HCT116 (cell line): ENCODE measurements around the gene TM9SF2. TPM values are rescaled to one million over a fixed set of nuclear protein-coding genes. Genes with fewer than 3 reads are reported as not detected.

Experiments
- ATAC-seq: fragments of 200-7000 bp; cut with Tn5 transposase; 2 replicates; pipeline ENCODE4 v1.9.1; 2020; ENCODE audit warnings: mild to moderate bottlenecking, moderate library complexity
- BruUV-seq: library from RNA; stranded (reverse); fragments of 400-500 nt; replicated peaks from 2 replicates; lab custom pipeline; 2021; lab: Mats Ljungman, UMichigan
- CTCF ChIA-PET: fragments of 300-600 bp; sonication (Branson Sonifier 250); formaldehyde crosslinking; loops from one replicate; lab custom pipeline; 2021; ENCODE audit warnings: antibody characterized with exemption; lab: Charles Lee
- POLR2A ChIA-PET: fragments of 300-600, 350-600 bp; sonication (Branson Sonifier 250); formaldehyde crosslinking; loops from one replicate; lab custom pipeline; 2021; ENCODE audit warnings: antibody characterized with exemption; lab: Charles Lee
- RAD21 ChIA-PET, 2 experiments: fragments of 300-600 bp; sonication (Branson Sonifier 250); formaldehyde crosslinking; loops; one replicate each; lab custom pipeline; 2023; ENCODE audit warnings: low total read pairs in 2 of 2; ENCODE audit not compliant: uncharacterized antibody in 2 of 2, unreplicated experiment in 2 of 2, low non-redundant PET in 1 of 2; lab: Charles Lee
- DNase-seq: peaks from one replicate; pipeline ENCODE4 v3.0.0-alpha.2; 2010; ENCODE audit warnings: low read depth, low spot score
- H2AFZ ChIP-seq: fragments of 200-600 bp; shearing (Covaris generic), sonication (generic); 2 replicates; pipeline ENCODE4 v1.6.1; 2017; ENCODE audit warnings: low read depth, mixed run types, mixed read lengths, antibody characterized with exemption, low read length; ENCODE audit not compliant: poor library complexity, severe bottlenecking
- H3K27ac ChIP-seq: 2 replicates; pipeline ENCODE4 v1.5.1; 2012; ENCODE audit warnings: low read depth, low read length
- H3K27me3 ChIP-seq: fragments of 200-600 bp; sonication (generic); 2 replicates; pipeline ENCODE4 v1.6.1; 2016; ENCODE audit warnings: mixed run types, low read length, mixed read lengths; ENCODE audit not compliant: insufficient read depth
- H3K36me3 ChIP-seq, 2 experiments: fragments of 200-500 bp in 1 of 2; fragments of 200-600 bp in 1 of 2; sonication (Bioruptor generic) in 1 of 2; sonication (generic) in 1 of 2; 2 replicates each; pipeline versions ENCODE4 v1.5.1 to v1.6.1; 2014 to 2016; ENCODE audit warnings: low read length in 2 of 2, inconsistent platforms in 1 of 2, mixed read lengths in 1 of 2, mixed run types in 1 of 2; ENCODE audit not compliant: insufficient read depth in 2 of 2, control insufficient read depth in 1 of 2
- H3K4me1 ChIP-seq, 2 experiments: fragments of 200-600 bp in 1 of 2; sonication (generic) in 1 of 2; 2 replicates each; pipeline versions ENCODE4 v1.5.1 to v1.6.1; 2012 to 2017; ENCODE audit warnings: low read length in 2 of 2, inconsistent platforms in 1 of 2, mild to moderate bottlenecking in 1 of 2, mixed read lengths in 1 of 2, mixed run types in 1 of 2, moderate library complexity in 1 of 2; ENCODE audit not compliant: insufficient read depth in 2 of 2, control insufficient read depth in 1 of 2
- H3K4me2 ChIP-seq: fragments of 200-600 bp; sonication (generic); 2 replicates; pipeline ENCODE4 v1.6.1; 2017; ENCODE audit warnings: mixed run types, low read length, mixed read lengths
- H3K4me3 ChIP-seq, 2 experiments: fragments of 200-600 bp in 1 of 2; sonication (generic) in 1 of 2; replicated peaks in 1 of 2; 2 replicates each; pipeline ENCODE4 v1.5.1; 2011 to 2016; ENCODE audit warnings: low read length in 2 of 2, control low read depth in 1 of 2, low read depth in 1 of 2, mild to moderate bottlenecking in 1 of 2, mixed read lengths in 1 of 2, mixed run types in 1 of 2
- H3K79me2 ChIP-seq: fragments of 200-600 bp; sonication (generic); 2 replicates; pipeline ENCODE4 v1.6.1; 2017; ENCODE audit warnings: mild to moderate bottlenecking, mixed run types, low read length, moderate library complexity, mixed read lengths; ENCODE audit not compliant: insufficient read depth
- H3K9ac ChIP-seq: fragments of 200-600 bp; sonication (generic); 2 replicates; pipeline ENCODE4 v1.6.1; 2016; ENCODE audit warnings: low read length, mixed read lengths
- H3K9me2 ChIP-seq: fragments of 200-600 bp; sonication (generic), shearing (Covaris generic); 2 replicates; pipeline ENCODE4 v1.6.1; 2017; ENCODE audit warnings: mixed run types, mild to moderate bottlenecking, moderate library complexity; ENCODE audit not compliant: insufficient read depth
- H3K9me3 ChIP-seq, 2 experiments: fragments of 200-500 bp in 1 of 2; fragments of 200-600 bp in 1 of 2; sonication (Bioruptor generic) in 1 of 2; sonication (generic) in 1 of 2; 2 replicates each; pipeline ENCODE4 v1.6.1; 2014 to 2017; ENCODE audit warnings: low read length in 2 of 2, mixed read lengths in 2 of 2, inconsistent platforms in 1 of 2, low read depth in 1 of 2, mild to moderate bottlenecking in 1 of 2, mixed run types in 1 of 2, moderate library complexity in 1 of 2; ENCODE audit not compliant: control insufficient read depth in 1 of 2, insufficient read depth in 1 of 2
- H4K20me1 ChIP-seq: fragments of 200-600 bp; sonication (generic), shearing (Covaris generic); 2 replicates; pipeline ENCODE4 v1.6.1; 2017; ENCODE audit warnings: mixed run types, mild to moderate bottlenecking, moderate library complexity; ENCODE audit not compliant: insufficient read depth
- ATF3 ChIP-seq: IDR thresholded peaks from 2 replicates; pipeline ENCODE4 v1.6.1; 2012
- CBX3 ChIP-seq: IDR thresholded peaks from 2 replicates; pipeline ENCODE4 v1.6.1; 2012; ENCODE audit warnings: low read depth
- CTCF ChIP-seq, 3 experiments: fragments of 200-600 bp in 1 of 3; sonication (generic) in 1 of 3; IDR thresholded peaks in 2 of 3; conservative IDR thresholded peaks in 1 of 3; 2 replicates each; pipeline ENCODE4 v1.5.1; 2012 to 2017; ENCODE audit warnings: low read depth in 2 of 3, low read length in 2 of 3, antibody characterized with exemption in 1 of 3, borderline replicate concordance in 1 of 3, control low read depth in 1 of 3, mild to moderate bottlenecking in 1 of 3, mixed read lengths in 1 of 3, mixed run types in 1 of 3, moderate library complexity in 1 of 3; ENCODE audit not compliant: insufficient read depth in 1 of 3
- EGR1 ChIP-seq: IDR thresholded peaks from 2 replicates; pipeline ENCODE4 v1.6.1; 2012; ENCODE audit warnings: low read depth
- EZH2phosphoT487 ChIP-seq: fragments of 200-600 bp; IDR thresholded peaks from 2 replicates; pipeline ENCODE4 v1.6.1; 2018; ENCODE audit warnings: antibody characterized with exemption, borderline replicate concordance
- FOSL1 ChIP-seq: IDR thresholded peaks from 2 replicates; pipeline ENCODE4 v1.6.1; 2012; ENCODE audit warnings: low read depth
- JUND ChIP-seq: IDR thresholded peaks from 2 replicates; pipeline ENCODE4 v1.6.1; 2012
- POLR2A ChIP-seq: IDR thresholded peaks from 2 replicates; pipeline ENCODE4 v1.7.0; 2011; ENCODE audit warnings: borderline replicate concordance; ENCODE audit not compliant: insufficient read depth, insufficient read length; ENCODE audit errors: extremely low read depth
- RAD21 ChIP-seq: IDR thresholded peaks from 2 replicates; pipeline ENCODE4 v1.6.1; 2012; ENCODE audit warnings: low read depth, mild to moderate bottlenecking
- REST ChIP-seq: IDR thresholded peaks from 2 replicates; pipeline ENCODE4 v1.6.1; 2012; ENCODE audit warnings: low read depth
- SIN3A ChIP-seq: IDR thresholded peaks from 2 replicates; pipeline ENCODE4 v1.6.1; 2012; ENCODE audit warnings: low read depth
- SP1 ChIP-seq: IDR thresholded peaks from 2 replicates; pipeline ENCODE4 v1.6.1; 2012; ENCODE audit warnings: low read depth
- ZNF274 ChIP-seq: fragments of 200-500 bp; sonication (Bioruptor generic); IDR thresholded peaks from 2 replicates; pipeline ENCODE4 v1.6.1; 2014; ENCODE audit warnings: mild to moderate bottlenecking, low read depth, low read length, inconsistent platforms
- intact Hi-C: fragments of 100-400 bp; cut with micrococcal nuclease; formaldehyde crosslinking; loops from 2 replicates; pipeline ENCODE4 v1.10.0; 2022
- total RNA-seq: library from RNA; stranded (reverse); gene quantifications from one replicate; pipeline ENCODE4 v1.2.1, GENCODE V29; 2021; ENCODE audit not compliant: unreplicated experiment
- TF ChIP-seq, protein P1 (sequence below): IDR thresholded peaks from 2 replicates; pipeline ENCODE4 v1.6.1; 2011; ENCODE audit warnings: mild to moderate bottlenecking, low read length, moderate library complexity; ENCODE audit not compliant: insufficient replicate concordance; ENCODE audit errors: extremely low read depth
- TF ChIP-seq, protein P2 (sequence below): IDR thresholded peaks from 2 replicates; pipeline ENCODE4 v1.6.1; 2012

The TM9SF2 gene
- total RNA-seq, 1 experiment from 2014 or later: 77.8 TPM

DNA sequence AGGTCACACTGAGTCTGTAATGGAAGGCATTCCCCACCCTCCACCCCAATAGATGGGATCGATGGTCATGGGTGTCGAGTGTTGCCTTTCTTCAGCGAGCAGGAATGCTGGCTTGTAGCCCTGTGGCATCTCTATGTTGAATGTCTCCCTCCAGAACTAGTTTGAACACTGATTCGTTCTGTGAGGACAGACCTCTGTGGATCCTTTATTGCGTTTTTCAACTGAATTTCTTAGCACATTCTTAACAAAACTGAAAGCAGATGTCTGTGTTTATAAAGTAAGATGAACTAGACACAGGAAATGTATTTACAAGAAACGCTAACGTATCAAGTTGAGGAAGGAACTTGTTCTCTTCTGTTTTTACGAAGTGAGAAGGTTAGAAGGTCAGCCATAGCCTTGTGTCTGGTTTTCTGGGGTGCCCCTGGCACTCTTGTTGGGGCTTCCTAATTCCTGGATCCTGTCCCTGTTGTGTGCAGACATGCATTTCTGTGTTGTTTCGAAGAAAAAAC is 36.8 kb upstream of the TM9SF2 start:
- Histone ChIP-seq H3K36me3 (no peaks in the 10 kb centered on the region), H3K27ac (no peak overlapping the region), H3K4me3 (no peak overlapping the region), H3K4me1 (no peaks in the 10 kb centered on the region), H3K79me2 (no peaks in the 10 kb centered on the region), H4K20me1 (no peaks in the 10 kb centered on the region), H3K27me3 (no peaks in the 10 kb centered on the region), H2AFZ (no peak overlapping the region), H3K4me2 (no peak overlapping the region), H3K9me3 (no peaks in the 10 kb centered on the region), H3K9me2 (no peaks in the 10 kb centered on the region), H3K9ac (no peak overlapping the region)
- CTCF ChIA-PET: no interaction called here
- TF ChIP-seq SP1: no peak
- no peak for TF ChIP-seq ZNF274
- TF ChIP-seq, protein P1, sequence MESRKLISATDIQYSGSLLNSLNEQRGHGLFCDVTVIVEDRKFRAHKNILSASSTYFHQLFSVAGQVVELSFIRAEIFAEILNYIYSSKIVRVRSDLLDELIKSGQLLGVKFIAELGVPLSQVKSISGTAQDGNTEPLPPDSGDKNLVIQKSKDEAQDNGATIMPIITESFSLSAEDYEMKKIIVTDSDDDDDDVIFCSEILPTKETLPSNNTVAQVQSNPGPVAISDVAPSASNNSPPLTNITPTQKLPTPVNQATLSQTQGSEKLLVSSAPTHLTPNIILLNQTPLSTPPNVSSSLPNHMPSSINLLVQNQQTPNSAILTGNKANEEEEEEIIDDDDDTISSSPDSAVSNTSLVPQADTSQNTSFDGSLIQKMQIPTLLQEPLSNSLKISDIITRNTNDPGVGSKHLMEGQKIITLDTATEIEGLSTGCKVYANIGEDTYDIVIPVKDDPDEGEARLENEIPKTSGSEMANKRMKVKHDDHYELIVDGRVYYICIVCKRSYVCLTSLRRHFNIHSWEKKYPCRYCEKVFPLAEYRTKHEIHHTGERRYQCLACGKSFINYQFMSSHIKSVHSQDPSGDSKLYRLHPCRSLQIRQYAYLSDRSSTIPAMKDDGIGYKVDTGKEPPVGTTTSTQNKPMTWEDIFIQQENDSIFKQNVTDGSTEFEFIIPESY: no peak
- no peak for TF ChIP-seq POLR2A
- no peak for TF ChIP-seq SIN3A
- TF ChIP-seq CBX3: no peak
- TF ChIP-seq RAD21: no peak
- TF ChIP-seq REST: no peak
- TF ChIP-seq, protein P2, sequence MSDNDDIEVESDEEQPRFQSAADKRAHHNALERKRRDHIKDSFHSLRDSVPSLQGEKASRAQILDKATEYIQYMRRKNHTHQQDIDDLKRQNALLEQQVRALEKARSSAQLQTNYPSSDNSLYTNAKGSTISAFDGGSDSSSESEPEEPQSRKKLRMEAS: no peak
- no peak for TF ChIP-seq FOSL1
- no peak for TF ChIP-seq ATF3
- TF ChIP-seq EGR1: no peak
- TF ChIP-seq JUND: no peak
- no peak for TF ChIP-seq EZH2phosphoT487
- no peak for TF ChIP-seq CTCF (IDR thresholded peaks at IDR 0.05 in 2 of 3, conservative IDR thresholded peaks at IDR 0.05 in 1 of 3; ENCODE audit: borderline replicate concordance in 1 of 3, insufficient read depth in 1 of 3, low read depth in 2 of 3, low read length in 2 of 3)
- RAD21 ChIA-PET: no interaction called here
- POLR2A ChIA-PET: no interaction called here
- ATAC-seq (no peak), DNase-seq (no peak)
- intact Hi-C loops: no loop called here
- BruUV-seq: no TSS peak
